Left colon (tissue), 2 donors: ENCODE results near the gene CEACAM4. TPM values are rescaled to one million over a fixed set of nuclear protein-coding genes. Genes with fewer than 3 reads are reported as not detected.

Experiments
- total RNA-seq, 2 donors: library from RNA; stranded (reverse); fragmentation: NEBNext Ultra II Directional; extraction: Animal tissue kit (Norgen Biotek cat#: 25700); gene quantifications; one replicate each; pipeline ENCODE4 v1.2.1, GENCODE V29; 2021
- donor health status: DM: no; HTN: no; CAD: no.
- donor health status: DM: yes; HTN: yes; CAD: no.

The CEACAM4 gene
- total RNA-seq, 2 donors from 2014 or later, result 0.22 to 0.24 TPM

Other genes starting within 250 kb of the CEACAM4 start
- gene EXOSC5, start 229.7 kb downstream of the CEACAM4 start, total RNA-seq, result 10 to 100 TPM; 11.8 to 12.7 TPM
- gene BCKDHA, start 229.3 kb downstream of the CEACAM4 start, total RNA-seq, result 10 to 100 TPM; 17.3 to 20.4 TPM
- 10 to 100 TPM; 28.7 to 94.9 TPM for gene B3GNT8, start 199.7 kb downstream of the CEACAM4 start, total RNA-seq
- gene DMAC2, start 187.2 kb downstream of the CEACAM4 start, total RNA-seq, result 10 to 100 TPM; 43.6 to 48.9 TPM
- not detected for gene ERICH4, start 183.9 kb downstream of the CEACAM4 start, total RNA-seq
- 1 to 10 TPM in 1 of 2 donors, not detected in 1; 1.5 TPM for gene CEACAM21, start 50.9 kb downstream of the CEACAM4 start, total RNA-seq
- gene CEACAM7, start 61.2 kb upstream of the CEACAM4 start, total RNA-seq, result 1,000 to 10,000 TPM; 2,049 to 2,156 TPM
- gene CEACAM5, start 81.6 kb upstream of the CEACAM4 start, total RNA-seq, result 1,000 to 10,000 TPM; 4,350 to 5,481 TPM
- 100 to 1,000 TPM; 485 to 596 TPM for gene CEACAM6, start 128.5 kb upstream of the CEACAM4 start, total RNA-seq
- gene CEACAM3, start 169.5 kb upstream of the CEACAM4 start, total RNA-seq, result 1 to 10 TPM; 1.2 to 4.8 TPM
- not detected for gene LYPD4, start 217.6 kb upstream of the CEACAM4 start, total RNA-seq
- not detected for gene DMRTC2, start 218.0 kb upstream of the CEACAM4 start, total RNA-seq
- gene RPS19, start 233.2 kb upstream of the CEACAM4 start, total RNA-seq, result 1,000 to 10,000 TPM; 1,474 to 1,504 TPM